Neural progenitor cell (in vitro differentiated cells): ENCODE measurements around the gene LHX4. TPM values are rescaled to one million over a fixed set of nuclear protein-coding genes. Genes with fewer than 3 reads are reported as not detected.

ENCODE experiments used
- DNase-seq: peaks from one replicate; pipeline ENCODE4 v3.0.0-alpha.2; 2016; ENCODE audit warnings: low spot score
- H2AFZ ChIP-seq: fragments of 200-600 bp; sonication (generic); replicated peaks from 2 replicates; pipeline ENCODE4 v1.6.1; 2016; ENCODE audit warnings: antibody characterized with exemption
- H3F3A ChIP-seq: fragments of 200-600 bp; sonication (generic); 2 replicates; pipeline ENCODE4 v1.6.1; 2016; ENCODE audit warnings: antibody characterized with exemption, low read depth
- H3K27ac ChIP-seq: fragments of 200-600 bp; sonication (generic); 2 replicates; pipeline ENCODE4 v1.5.1; 2016; ENCODE audit warnings: mild to moderate bottlenecking
- H3K27me3 ChIP-seq: fragments of 200-600 bp; sonication (generic); 2 replicates; pipeline ENCODE4 v1.6.1; 2016; ENCODE audit warnings: mild to moderate bottlenecking, moderate library complexity
- H3K36me3 ChIP-seq: fragments of 200-600 bp; sonication (generic); 2 replicates; pipeline ENCODE4 v1.5.1; 2016
- H3K4me1 ChIP-seq: fragments of 200-600 bp; sonication (generic); 2 replicates; pipeline ENCODE4 v1.6.1; 2016; ENCODE audit warnings: mixed run types
- H3K4me2 ChIP-seq: fragments of 200-600 bp; sonication (generic); 2 replicates; pipeline ENCODE4 v1.6.1; 2016
- H3K4me3 ChIP-seq: fragments of 200-600 bp; sonication (generic); 2 replicates; pipeline ENCODE4 v1.5.1; 2016
- H3K79me2 ChIP-seq: fragments of 200-600 bp; sonication (generic); 2 replicates; pipeline ENCODE4 v1.6.1; 2016; ENCODE audit warnings: low read depth
- H3K9ac ChIP-seq: fragments of 200-600 bp; sonication (generic); 2 replicates; pipeline ENCODE4 v1.6.1; 2016
- H3K9me3 ChIP-seq: fragments of 200-600 bp; sonication (generic); 2 replicates; pipeline ENCODE4 v1.5.1; 2016; ENCODE audit warnings: low read depth
- H4K20me1 ChIP-seq: fragments of 200-600 bp; sonication (generic); 2 replicates; pipeline ENCODE4 v1.6.1; 2016; ENCODE audit warnings: low read depth
- H3K27ac Mint-ChIP-seq: 3 replicates; pipeline ENCODE4 v1.8.0; 2021; ENCODE audit warnings: mixed read lengths
- H3K27me3 Mint-ChIP-seq: 2 replicates; pipeline ENCODE4 v1.8.0; 2022; ENCODE audit warnings: low read depth, mild to moderate bottlenecking, inconsistent platforms, moderate library complexity, mixed read lengths; ENCODE audit not compliant: insufficient read depth
- H3K36me3 Mint-ChIP-seq: 3 replicates; pipeline ENCODE4 v1.8.0; 2021; ENCODE audit warnings: mixed read lengths
- H3K4me1 Mint-ChIP-seq: 3 replicates; pipeline ENCODE4 v1.8.0; 2021; ENCODE audit warnings: mixed read lengths
- H3K4me3 Mint-ChIP-seq: 3 replicates; pipeline ENCODE4 v1.8.0; 2021; ENCODE audit warnings: mild to moderate bottlenecking, moderate library complexity, mixed read lengths
- H3K9me3 Mint-ChIP-seq: 3 replicates; pipeline ENCODE4 v1.8.0; 2020; ENCODE audit warnings: mixed read lengths
- EZH2 ChIP-seq: fragments of 200-600 bp; sonication (generic); IDR thresholded peaks from 2 replicates; pipeline ENCODE4 v1.6.1; 2017; ENCODE audit warnings: antibody characterized with exemption, mild to moderate bottlenecking, moderate library complexity
- EZH2phosphoT487 ChIP-seq: fragments of 200-600 bp; sonication (generic); IDR thresholded peaks from 2 replicates; pipeline ENCODE4 v1.6.1; 2017; ENCODE audit warnings: antibody characterized with exemption
- total RNA-seq: library from RNA; depleted of rRNA; stranded (reverse); fragments of >200 nt; gene quantifications from 2 replicates; pipeline ENCODE4 v1.2.3, GENCODE V29; 2015; ENCODE audit warnings: low replicate concordance
- TF ChIP-seq, protein P1 (sequence below): fragments of 200-600 bp; sonication (generic); IDR thresholded peaks from 2 replicates; pipeline ENCODE4 v1.5.1; 2017; ENCODE audit warnings: antibody characterized with exemption, mild to moderate bottlenecking

The LHX4 gene
- total RNA-seq, 1 donor from 2014 or later, result not detected

DNA sequence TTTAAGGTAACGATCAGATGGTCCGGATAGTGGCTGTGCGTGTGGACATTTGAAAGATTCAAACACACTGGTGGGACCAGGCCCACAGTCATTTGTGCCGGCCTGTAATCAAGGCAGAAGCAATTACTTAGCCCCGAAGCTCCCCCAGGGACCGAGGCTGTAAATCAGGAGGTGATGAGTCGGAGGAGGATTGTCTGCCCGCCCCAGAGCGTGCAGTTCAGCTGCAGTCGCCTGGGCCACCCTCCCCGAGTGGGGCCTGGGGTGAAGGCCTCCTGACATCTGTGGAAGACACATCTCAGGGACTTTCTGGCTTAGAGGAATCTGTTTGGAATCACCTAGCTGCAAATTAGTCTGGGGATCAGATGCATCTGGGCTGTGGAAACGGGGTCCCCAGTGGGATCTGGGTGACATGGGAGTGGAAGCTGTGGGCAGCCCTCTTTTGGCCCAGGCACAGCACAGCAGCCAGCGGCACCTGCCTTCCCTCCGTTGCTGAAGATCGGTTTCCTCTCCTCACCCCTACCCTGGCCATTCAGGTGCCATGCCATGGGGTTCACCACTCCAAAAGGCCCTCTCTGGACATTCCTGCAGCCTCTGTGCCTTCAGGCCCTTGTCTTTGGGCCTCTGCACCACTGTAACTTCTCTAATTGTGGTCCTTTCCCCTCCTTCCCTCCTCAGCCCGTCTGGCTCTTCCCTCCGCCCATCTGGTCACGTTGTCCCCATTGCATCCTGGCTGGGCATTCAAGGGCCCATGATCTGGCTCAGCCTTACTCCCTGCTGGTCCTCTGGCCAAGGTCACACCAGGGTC is 25.7 kb downstream of the LHX4 start:
- no peak overlapping the region for H3K9ac ChIP-seq
- Mint-ChIP-seq H3K27me3 (peaks cover 16% of the 10 kb centered on the region), H3K27ac (peak overlapping the region; percentile 63), H3K36me3 (no peaks in the 10 kb centered on the region), H3K4me3 (no peak overlapping the region), H3K9me3 (no peaks in the 10 kb centered on the region), H3K4me1 (peaks cover 30% of the 10 kb centered on the region)
- no peak for DNase-seq
- no peaks in the 10 kb centered on the region for H4K20me1 ChIP-seq
- no peaks in the 10 kb centered on the region for H3K79me2 ChIP-seq
- no peak overlapping the region for H2AFZ ChIP-seq
- TF ChIP-seq, protein P1, sequence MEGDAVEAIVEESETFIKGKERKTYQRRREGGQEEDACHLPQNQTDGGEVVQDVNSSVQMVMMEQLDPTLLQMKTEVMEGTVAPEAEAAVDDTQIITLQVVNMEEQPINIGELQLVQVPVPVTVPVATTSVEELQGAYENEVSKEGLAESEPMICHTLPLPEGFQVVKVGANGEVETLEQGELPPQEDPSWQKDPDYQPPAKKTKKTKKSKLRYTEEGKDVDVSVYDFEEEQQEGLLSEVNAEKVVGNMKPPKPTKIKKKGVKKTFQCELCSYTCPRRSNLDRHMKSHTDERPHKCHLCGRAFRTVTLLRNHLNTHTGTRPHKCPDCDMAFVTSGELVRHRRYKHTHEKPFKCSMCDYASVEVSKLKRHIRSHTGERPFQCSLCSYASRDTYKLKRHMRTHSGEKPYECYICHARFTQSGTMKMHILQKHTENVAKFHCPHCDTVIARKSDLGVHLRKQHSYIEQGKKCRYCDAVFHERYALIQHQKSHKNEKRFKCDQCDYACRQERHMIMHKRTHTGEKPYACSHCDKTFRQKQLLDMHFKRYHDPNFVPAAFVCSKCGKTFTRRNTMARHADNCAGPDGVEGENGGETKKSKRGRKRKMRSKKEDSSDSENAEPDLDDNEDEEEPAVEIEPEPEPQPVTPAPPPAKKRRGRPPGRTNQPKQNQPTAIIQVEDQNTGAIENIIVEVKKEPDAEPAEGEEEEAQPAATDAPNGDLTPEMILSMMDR, result no peak
- no peak for TF ChIP-seq EZH2
- no peak for TF ChIP-seq EZH2phosphoT487
- no peak overlapping the region for H3K4me2 ChIP-seq
- no peaks in the 10 kb centered on the region for H3K36me3 ChIP-seq
- peaks cover 8% of the 10 kb centered on the region for H3K4me1 ChIP-seq
- no peaks in the 10 kb centered on the region for H3K9me3 ChIP-seq
- no peaks in the 10 kb centered on the region for H3F3A ChIP-seq
- no peaks in the 10 kb centered on the region for H3K27me3 ChIP-seq
- no peak overlapping the region for H3K27ac ChIP-seq
- no peak overlapping the region for H3K4me3 ChIP-seq

DNA sequence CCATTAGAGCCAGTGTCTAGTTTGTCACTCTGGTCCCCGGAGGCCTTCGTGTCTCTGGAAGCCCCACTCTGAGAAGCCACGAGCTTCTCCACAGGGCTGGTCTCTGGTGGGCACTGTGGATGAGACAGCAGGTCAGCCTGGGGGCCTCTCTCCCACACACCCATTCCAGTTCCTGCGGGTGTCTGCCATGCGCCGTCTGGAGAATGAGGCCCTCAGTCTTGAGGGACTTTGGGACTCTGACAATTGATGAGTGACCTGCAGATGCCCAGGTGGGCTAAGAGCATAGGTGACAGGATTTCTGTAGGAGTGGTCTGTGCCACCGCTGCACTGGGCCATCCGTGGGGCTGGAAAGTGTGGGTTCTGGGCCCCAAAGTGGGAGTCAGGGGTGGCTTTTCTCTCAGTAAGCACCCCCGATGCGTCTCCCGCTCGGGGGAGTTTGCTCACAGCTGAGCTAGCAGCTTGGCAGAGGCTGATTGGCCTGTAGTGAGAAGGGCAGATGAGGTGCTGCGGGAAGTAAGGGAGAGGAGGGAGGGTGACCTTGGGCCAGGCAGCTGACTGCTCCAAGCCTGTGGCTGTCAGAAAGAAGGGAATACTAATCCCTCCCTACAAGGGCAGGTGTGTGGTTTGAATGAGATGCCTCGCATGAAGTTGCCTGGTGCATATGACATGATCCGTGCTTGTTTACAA is 26.4 kb downstream of the LHX4 start:
- no peaks in the 10 kb centered on the region for H3K27me3 ChIP-seq
- no peak overlapping the region for H3K4me3 Mint-ChIP-seq

DNA sequence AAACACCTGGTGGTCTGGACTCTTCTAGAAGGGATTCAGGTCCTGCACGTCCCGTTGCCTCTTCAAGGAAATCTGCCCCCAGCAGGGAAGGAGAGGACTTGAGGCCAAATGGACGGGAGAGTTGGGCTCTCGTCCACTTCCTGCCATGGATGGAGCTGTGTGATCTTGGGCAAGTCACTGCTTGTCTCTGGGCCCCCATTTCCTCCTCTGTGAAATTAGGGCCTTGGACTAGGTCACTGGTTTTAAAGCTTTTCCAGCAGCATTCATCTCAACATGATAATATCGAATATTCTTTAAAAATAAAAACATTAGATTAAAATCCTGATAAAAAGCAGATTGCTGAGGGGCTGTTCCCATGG is 26.9 kb downstream of the LHX4 start:
- TF ChIP-seq EZH2 (no peak), EZH2phosphoT487 (no peak)
- TF ChIP-seq, protein P1, result no peak
- Histone ChIP-seq H3K9ac (no peak overlapping the region), H3K9me3 (no peaks in the 10 kb centered on the region), H3F3A (no peaks in the 10 kb centered on the region), H3K4me3 (no peak overlapping the region), H3K27ac (no peak overlapping the region), H2AFZ (no peak overlapping the region), H3K27me3 (no peaks in the 10 kb centered on the region), H3K4me1 (peaks cover 8% of the 10 kb centered on the region), H3K4me2 (no peak overlapping the region), H3K79me2 (no peaks in the 10 kb centered on the region), H3K36me3 (no peaks in the 10 kb centered on the region), H4K20me1 (no peaks in the 10 kb centered on the region)
- H3K36me3 Mint-ChIP-seq, result no peaks in the 10 kb centered on the region
- no peak for DNase-seq
- H3K27ac Mint-ChIP-seq, result peak overlapping the region; percentile 24
- H3K9me3 Mint-ChIP-seq, result no peaks in the 10 kb centered on the region
- no peak overlapping the region for H3K4me3 Mint-ChIP-seq
- H3K4me1 Mint-ChIP-seq, result peaks cover 30% of the 10 kb centered on the region
- peaks cover 16% of the 10 kb centered on the region for H3K27me3 Mint-ChIP-seq

More for the DNA sequence above, 26.4 kb downstream of the LHX4 start:
- no peaks in the 10 kb centered on the region for H3K9me3 Mint-ChIP-seq
- Histone ChIP-seq H4K20me1 (no peaks in the 10 kb centered on the region), H3K9ac (no peak overlapping the region), H3F3A (no peaks in the 10 kb centered on the region), H3K4me3 (no peak overlapping the region), H2AFZ (no peak overlapping the region), H3K27ac (no peak overlapping the region), H3K9me3 (no peaks in the 10 kb centered on the region), H3K79me2 (no peaks in the 10 kb centered on the region), H3K4me1 (peaks cover 8% of the 10 kb centered on the region), H3K4me2 (no peak overlapping the region), H3K36me3 (no peaks in the 10 kb centered on the region)
- peaks cover 16% of the 10 kb centered on the region for H3K27me3 Mint-ChIP-seq
- TF ChIP-seq EZH2phosphoT487, result no peak
- TF ChIP-seq, protein P1, result no peak
- no peak for TF ChIP-seq EZH2
- H3K36me3 Mint-ChIP-seq, result no peaks in the 10 kb centered on the region
- DNase-seq, result no peak
- H3K27ac Mint-ChIP-seq, result peak overlapping the region; percentile 29
- peaks cover 30% of the 10 kb centered on the region for H3K4me1 Mint-ChIP-seq
